CD14-positive monocyte (primary cell): ENCODE data around the gene GABARAP. TPM values are rescaled to one million over a fixed set of nuclear protein-coding genes. Genes with fewer than 3 reads are reported as not detected.

Source experiments
- DNase-seq, 3 donors: peaks; one replicate each; pipeline ENCODE4 v3.0.0-alpha.2; 2011 to 2022
- H2AFZ ChIP-seq: 2 replicates; pipeline ENCODE4 v1.6.0; 2012; ENCODE audit warnings: mild to moderate bottlenecking, low read depth, low read length, inconsistent platforms; ENCODE audit not compliant: insufficient read depth, poor library complexity, severe bottlenecking
- H3K27ac ChIP-seq, 2 donors: 1 replicate in 1 of 2; 2 replicates in 1 of 2; pipeline ENCODE4 v1.5.1; 2012 to 2013; ENCODE audit warnings: low read length in 2 of 2, control low read depth in 1 of 2, inconsistent platforms in 1 of 2, low read depth in 1 of 2, mild to moderate bottlenecking in 1 of 2
- H3K27me3 ChIP-seq, 2 donors: one replicate each; pipeline versions ENCODE4 v1.6.0 to v1.6.1; 2011 to 2013; ENCODE audit warnings: low read length in 2 of 2; ENCODE audit not compliant: control insufficient read depth in 2 of 2, insufficient read depth in 2 of 2
- H3K36me3 ChIP-seq, 2 donors: replicated peaks in 1 of 2; 1 replicate in 1 of 2; 2 replicates in 1 of 2; pipeline versions ENCODE4 v1.5.1 to v1.6.1; 2012 to 2013; ENCODE audit warnings: low read length in 2 of 2, control low read depth in 1 of 2, inconsistent platforms in 1 of 2, mild to moderate bottlenecking in 1 of 2; ENCODE audit not compliant: insufficient read depth in 2 of 2, control insufficient read depth in 1 of 2
- H3K4me1 ChIP-seq, 2 donors: 1 replicate in 1 of 2; 2 replicates in 1 of 2; pipeline versions ENCODE4 v1.5.1 to v1.6.1; 2012 to 2013; ENCODE audit warnings: low read length in 2 of 2, control low read depth in 1 of 2, inconsistent platforms in 1 of 2, mild to moderate bottlenecking in 1 of 2, moderate library complexity in 1 of 2; ENCODE audit not compliant: insufficient read depth in 2 of 2, control insufficient read depth in 1 of 2
- H3K4me2 ChIP-seq: replicated peaks from 2 replicates; pipeline ENCODE3; 2012; ENCODE audit warnings: low read length, moderate library complexity, mild to moderate bottlenecking; ENCODE audit not compliant: poor library complexity, severe bottlenecking; ENCODE audit errors: extremely low read depth
- H3K4me3 ChIP-seq, 3 experiments: fragments of 200-600 bp in 1 of 3; sonication (generic) in 1 of 3; replicated peaks in 1 of 3; 1 replicate in 2 of 3; 2 replicates in 1 of 3; pipeline ENCODE4 v1.5.1; 2011 to 2013; ENCODE audit warnings: low read length in 3 of 3, mild to moderate bottlenecking in 3 of 3, control low read depth in 2 of 3, low read depth in 2 of 3, inconsistent platforms in 1 of 3, moderate library complexity in 1 of 3
- H3K79me2 ChIP-seq: 2 replicates; pipeline ENCODE4 v1.6.0; 2012; ENCODE audit warnings: mild to moderate bottlenecking, control low read depth, inconsistent platforms, low read length, moderate library complexity; ENCODE audit not compliant: insufficient read depth
- H3K9ac ChIP-seq: 2 replicates; pipeline ENCODE4 v1.6.0; 2017; ENCODE audit warnings: low read length, mild to moderate bottlenecking; ENCODE audit not compliant: insufficient read depth, poor library complexity, severe bottlenecking
- H3K9me3 ChIP-seq, 2 donors: replicated peaks in 1 of 2; 1 replicate in 1 of 2; 2 replicates in 1 of 2; pipeline versions ENCODE4 v1.5.1 to v1.6.1; 2012 to 2013; ENCODE audit warnings: low read length in 2 of 2, control low read depth in 1 of 2; ENCODE audit not compliant: control insufficient read depth in 1 of 2, insufficient read depth in 1 of 2
- H4K20me1 ChIP-seq: 2 replicates; pipeline ENCODE4 v1.6.0; 2012; ENCODE audit warnings: mild to moderate bottlenecking, low read length, control low read depth, moderate library complexity; ENCODE audit not compliant: insufficient read depth
- H3K27ac Mint-ChIP-seq, 7 donors: one replicate each; pipeline ENCODE4 v1.8.0; 2020; ENCODE audit warnings: mild to moderate bottlenecking in 7 of 7, mixed read lengths in 7 of 7, moderate library complexity in 6 of 7, inconsistent platforms in 2 of 7
- H3K27me3 Mint-ChIP-seq, 3 donors: one replicate each; pipeline ENCODE4 v1.8.0; 2021 to 2022; ENCODE audit warnings: low read depth in 3 of 3, mild to moderate bottlenecking in 3 of 3, mixed read lengths in 3 of 3, moderate library complexity in 3 of 3, inconsistent platforms in 1 of 3
- H3K36me3 Mint-ChIP-seq, 2 donors: one replicate each; pipeline ENCODE4 v1.8.0; 2020; ENCODE audit warnings: mixed read lengths in 2 of 2, inconsistent platforms in 1 of 2, mild to moderate bottlenecking in 1 of 2
- H3K4me1 Mint-ChIP-seq: one replicate; pipeline ENCODE4 v1.8.0; 2020; ENCODE audit warnings: mild to moderate bottlenecking, mixed read lengths
- H3K4me3 Mint-ChIP-seq, 2 donors: one replicate each; pipeline ENCODE4 v1.8.0; 2020; ENCODE audit warnings: mild to moderate bottlenecking in 2 of 2, mixed read lengths in 2 of 2, moderate library complexity in 1 of 2
- H3K9me3 Mint-ChIP-seq, 7 donors: one replicate each; pipeline ENCODE4 v1.8.0; 2020 to 2022; ENCODE audit warnings: mixed read lengths in 7 of 7, mild to moderate bottlenecking in 6 of 7, moderate library complexity in 6 of 7, inconsistent platforms in 2 of 7
- CTCF ChIP-seq: fragments of 200-600 bp; IDR thresholded peaks from one replicate; pipeline ENCODE4 v1.8.0; 2022; ENCODE audit warnings: antibody characterized with exemption, mild to moderate bottlenecking
- WGBS: methylation state at CpG from one replicate; pipeline ENCODE4 v1.1.5; 2013; ENCODE audit warnings: missing lambda C conversion rate; ENCODE audit not compliant: insufficient coverage; 5-methylcytosine and 5-hydroxymethylcytosine counted together
- intact Hi-C, 2 donors: fragments of 100-400 bp; cut with micrococcal nuclease; formaldehyde crosslinking; loops; one replicate each; pipeline versions ENCODE4 v1.15.0 to v1.15.1; 2023
- polyA plus RNA-seq, 3 donors: library from polyadenylated mRNA; depleted of rRNA in 1 of 3; unstranded in 2 of 3; stranded (reverse) in 1 of 3; fragments of 300-500 nt in 2 of 3; fragments of >200 nt in 1 of 3; fragmentation: Illumina TruSeq in 2 of 3; gene quantifications; 1 replicate in 2 of 3; 2 replicates in 1 of 3; pipeline ENCODE4 v1.2.3, GENCODE V29; 2012 to 2021

Gene GABARAP
- polyA plus RNA-seq, 3 donors: 1,029 to 2,937 (median 2,814) TPM

- 16% methylated on average over 6 of the region's 7 CpGs for whole genome bisulfite sequencing
- peaks cover 71 to 76% of the 10 kb centered on the region in 2 donors for H3K4me1 ChIP-seq
- Mint-ChIP-seq H3K27me3 (peaks cover 2 to 12% (median 3%) of the 10 kb centered on the region in 3 donors), H3K27ac (peak overlapping the region; percentile 37 to 97 (median 82)), H3K4me1 (peaks cover 79% of the 10 kb centered on the region), H3K9me3 (peaks cover 0 to 2% (median 0%) of the 10 kb centered on the region in 7 donors), H3K36me3 (peaks cover 4 to 10% of the 10 kb centered on the region in 2 donors), H3K4me3 (peak overlapping the region; percentile 68 to 87)
- no peaks in the 10 kb centered on the region for H3K27me3 ChIP-seq
- no peak for DNase-seq
- peak overlapping the region; percentile 45 for H3K9ac ChIP-seq
- H3K27ac ChIP-seq: no peak overlapping the region
- H3K4me3 ChIP-seq: peak overlapping the region; percentile 36 to 81 (median 47)
- no peak for TF ChIP-seq CTCF
- peaks cover 64% of the 10 kb centered on the region for H3K79me2 ChIP-seq
- peaks cover 52% of the 10 kb centered on the region for H4K20me1 ChIP-seq
- no peaks in the 10 kb centered on the region for H3K9me3 ChIP-seq
- peaks cover 0 to 4% of the 10 kb centered on the region in 2 donors for H3K36me3 ChIP-seq
- peak overlapping the region; percentile 90 for H3K4me2 ChIP-seq
- intact Hi-C loops: loop anchor here in 1 of 2 donors (5.0 to 10.0 kb wide), 2 partner anchors 36 to 188 kb away; partner anchors contain the start of genes CTDNEP1, ELP5, NLGN2 and TMEM256
- no peak overlapping the region for H2AFZ ChIP-seq
These were observed 25.8 kb downstream of the GABARAP start for GRCh38 chr17:7216242-7217112.

- H4K20me1 ChIP-seq: peaks cover 46% of the 10 kb centered on the region
- H3K36me3 Mint-ChIP-seq: peaks cover 0 to 5% of the 10 kb centered on the region in 2 donors
- TF ChIP-seq CTCF: no peak
- peaks cover 2 to 11% (median 3%) of the 10 kb centered on the region in 3 donors for H3K27me3 Mint-ChIP-seq
- H3K9me3 ChIP-seq: no peaks in the 10 kb centered on the region
- H3K27ac Mint-ChIP-seq: peak overlapping the region in 6 of 7 donors; percentile 25 to 100 (median 98)
- peaks cover 63% of the 10 kb centered on the region for H3K79me2 ChIP-seq
- no peaks in the 10 kb centered on the region for H3K36me3 ChIP-seq
- peak overlapping the region; percentile 69 to 75 for H3K4me3 Mint-ChIP-seq
- no peak overlapping the region for H2AFZ ChIP-seq
- intact Hi-C loops: loop anchor here in 1 of 2 donors (2.0 to 10.0 kb wide), 3 partner anchors 19 to 189 kb away; partner anchors contain the start of genes CTDNEP1, DVL2, ELP5 and NLGN2
- H3K4me1 ChIP-seq: peaks cover 63 to 68% of the 10 kb centered on the region in 2 donors
- H3K4me1 Mint-ChIP-seq: peaks cover 74% of the 10 kb centered on the region
- no peak for DNase-seq
- no peaks in the 10 kb centered on the region for H3K27me3 ChIP-seq
- peak overlapping the region; percentile 8 to 71 for H3K27ac ChIP-seq
- H3K4me3 ChIP-seq: peak overlapping the region in 1 of 3 experiments; percentile 83
- peaks cover 0 to 2% (median 0%) of the 10 kb centered on the region in 7 donors for H3K9me3 Mint-ChIP-seq
- peak overlapping the region; percentile 90 for H3K4me2 ChIP-seq
- no peak overlapping the region for H3K9ac ChIP-seq
- WGBS: 33% methylated on average over 4 of the region's 10 CpGs
These were observed 26.5 kb downstream of the GABARAP start for GRCh38 chr17:7215652-7216180.
